Calu3 (cell line): ENCODE results near the gene NEIL1. TPM values are rescaled to one million over a fixed set of nuclear protein-coding genes. Genes with fewer than 3 reads are reported as not detected.

ENCODE experiments used
- BruUV-seq: library from RNA; stranded (reverse); fragments of 400-500 nt; replicated peaks from 2 replicates; lab custom pipeline; 2021; lab: Mats Ljungman, UMichigan
- CTCF ChIA-PET: fragments of 300-600 bp; sonication (Branson Sonifier 250); formaldehyde crosslinking; loops from one replicate; lab custom pipeline; 2022; ENCODE audit warnings: antibody characterized with exemption; lab: Charles Lee
- DNase-seq: peaks from one replicate; pipeline ENCODE4 v3.0.0; 2022
- H3K27ac Mint-ChIP-seq: one replicate; pipeline ENCODE4 v1.8.0; 2022; ENCODE audit warnings: mixed read lengths; ENCODE audit not compliant: unreplicated experiment
- H3K27me3 Mint-ChIP-seq: one replicate; pipeline ENCODE4 v1.8.0; 2022; ENCODE audit warnings: mixed read lengths; ENCODE audit not compliant: unreplicated experiment
- H3K36me3 Mint-ChIP-seq: one replicate; pipeline ENCODE4 v1.8.0; 2022; ENCODE audit warnings: mild to moderate bottlenecking, moderate library complexity, mixed read lengths; ENCODE audit not compliant: insufficient read depth, unreplicated experiment
- H3K4me1 Mint-ChIP-seq: one replicate; pipeline ENCODE4 v1.8.0; 2022; ENCODE audit warnings: mild to moderate bottlenecking, low read depth, mixed read lengths; ENCODE audit not compliant: unreplicated experiment
- H3K4me3 Mint-ChIP-seq: one replicate; pipeline ENCODE4 v1.8.0; 2022; ENCODE audit warnings: mild to moderate bottlenecking, low read depth, moderate library complexity, mixed read lengths; ENCODE audit not compliant: unreplicated experiment
- H3K9me3 Mint-ChIP-seq: one replicate; pipeline ENCODE4 v1.8.0; 2022; ENCODE audit warnings: low read depth, mixed read lengths; ENCODE audit not compliant: unreplicated experiment
- intact Hi-C: fragments of 100-400 bp; cut with micrococcal nuclease; formaldehyde crosslinking; loops from one replicate; pipeline ENCODE4 v1.10.0; 2022; ENCODE audit not compliant: unreplicated experiment
- total RNA-seq: library from RNA; stranded (reverse); gene quantifications from 2 replicates; pipeline ENCODE4 v1.2.3, GENCODE V29; 2022
- TF ChIP-seq, protein P1 (sequence below): fragments of 200-600 bp; IDR thresholded peaks from one replicate; pipeline ENCODE4 v1.8.0; 2022; ENCODE audit warnings: antibody characterized with exemption; ENCODE audit not compliant: unreplicated experiment

Gene NEIL1
- total RNA-seq, 1 experiment from 2014 or later, result 13.2 TPM

DNA sequence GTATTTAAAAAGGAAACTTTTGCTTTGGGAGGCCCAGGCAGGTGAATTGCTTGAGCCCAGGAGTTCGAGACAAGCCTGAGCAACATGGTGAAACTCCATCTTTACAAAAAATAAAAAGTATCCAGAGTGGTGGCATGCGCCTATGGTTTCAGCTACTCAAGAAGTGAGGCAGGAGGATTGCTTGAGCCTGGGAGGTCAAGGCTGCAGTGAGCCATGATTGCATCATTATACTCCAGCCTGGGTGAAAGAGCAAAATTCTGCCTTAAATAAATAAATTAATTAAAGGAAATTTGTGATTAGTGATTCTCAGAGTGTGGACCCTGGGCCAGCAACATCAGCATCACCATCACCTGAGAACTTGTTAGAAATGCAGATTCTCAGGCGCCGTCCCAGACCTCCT lies 20.9 kb upstream of the NEIL1 start:
- Mint-ChIP-seq H3K4me1 (no peaks in the 10 kb centered on the region), H3K27me3 (peaks cover 43% of the 10 kb centered on the region), H3K9me3 (peaks cover 2% of the 10 kb centered on the region), H3K4me3 (no peak overlapping the region), H3K36me3 (no peaks in the 10 kb centered on the region), H3K27ac (no peak overlapping the region)
- TF ChIP-seq, protein P1, sequence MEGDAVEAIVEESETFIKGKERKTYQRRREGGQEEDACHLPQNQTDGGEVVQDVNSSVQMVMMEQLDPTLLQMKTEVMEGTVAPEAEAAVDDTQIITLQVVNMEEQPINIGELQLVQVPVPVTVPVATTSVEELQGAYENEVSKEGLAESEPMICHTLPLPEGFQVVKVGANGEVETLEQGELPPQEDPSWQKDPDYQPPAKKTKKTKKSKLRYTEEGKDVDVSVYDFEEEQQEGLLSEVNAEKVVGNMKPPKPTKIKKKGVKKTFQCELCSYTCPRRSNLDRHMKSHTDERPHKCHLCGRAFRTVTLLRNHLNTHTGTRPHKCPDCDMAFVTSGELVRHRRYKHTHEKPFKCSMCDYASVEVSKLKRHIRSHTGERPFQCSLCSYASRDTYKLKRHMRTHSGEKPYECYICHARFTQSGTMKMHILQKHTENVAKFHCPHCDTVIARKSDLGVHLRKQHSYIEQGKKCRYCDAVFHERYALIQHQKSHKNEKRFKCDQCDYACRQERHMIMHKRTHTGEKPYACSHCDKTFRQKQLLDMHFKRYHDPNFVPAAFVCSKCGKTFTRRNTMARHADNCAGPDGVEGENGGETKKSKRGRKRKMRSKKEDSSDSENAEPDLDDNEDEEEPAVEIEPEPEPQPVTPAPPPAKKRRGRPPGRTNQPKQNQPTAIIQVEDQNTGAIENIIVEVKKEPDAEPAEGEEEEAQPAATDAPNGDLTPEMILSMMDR, result no peak
- CTCF ChIA-PET, result no interaction called here
- BruUV-seq, result no TSS peak
- intact Hi-C loops, result no loop called here
- no peak for DNase-seq

DNA sequence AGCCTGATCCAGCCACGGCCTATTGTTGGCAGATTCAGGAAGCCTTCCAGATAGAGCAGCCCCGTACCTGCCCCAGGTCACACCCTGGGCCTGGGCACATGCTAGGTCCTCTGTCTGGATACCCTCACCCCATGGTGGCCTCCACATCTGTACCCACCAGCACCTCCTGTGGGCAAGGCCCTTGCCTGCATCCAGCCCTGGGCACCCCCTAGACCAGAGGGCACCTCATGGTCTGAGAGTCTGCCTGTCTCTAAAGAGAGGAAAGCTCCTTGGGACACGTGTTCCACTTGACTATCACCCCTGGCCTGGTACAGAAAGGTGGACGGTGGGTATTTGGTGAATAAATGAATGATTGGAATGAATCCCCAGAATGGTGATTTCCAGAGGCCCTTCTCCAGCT lies 19.8 kb upstream of the NEIL1 start:
- CTCF ChIA-PET, result no interaction called here
- no peaks in the 10 kb centered on the region for H3K9me3 Mint-ChIP-seq

DNA sequence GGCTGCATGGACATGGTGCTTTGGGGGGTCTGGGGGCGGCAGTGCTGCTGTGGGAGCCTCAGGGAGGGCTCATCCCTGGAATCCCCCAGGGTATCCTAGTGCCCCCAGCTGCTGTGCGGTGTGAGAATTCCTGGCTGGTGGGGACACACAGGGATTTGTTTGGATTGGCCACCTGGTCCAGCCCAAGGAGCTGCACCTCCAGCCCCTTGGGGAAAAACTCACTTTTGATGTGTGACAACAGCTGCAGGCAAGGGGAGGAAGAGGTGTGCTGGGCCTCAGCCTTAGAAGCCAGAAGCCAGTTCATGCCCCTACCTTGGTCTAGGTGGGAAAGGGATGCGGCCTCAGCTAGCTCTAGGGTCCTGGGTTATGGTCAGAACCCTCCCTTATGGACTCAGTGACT lies 19.3 kb upstream of the NEIL1 start:
- BruUV-seq, result no TSS peak
- no peak overlapping the region for H3K4me3 Mint-ChIP-seq
- H3K9me3 Mint-ChIP-seq, result no peaks in the 10 kb centered on the region
- no peak overlapping the region for H3K27ac Mint-ChIP-seq
- TF ChIP-seq, protein P1, result no peak
- no peaks in the 10 kb centered on the region for H3K4me1 Mint-ChIP-seq
- intact Hi-C loops, result no loop called here
- no peak for DNase-seq
- H3K27me3 Mint-ChIP-seq, result peaks cover 39% of the 10 kb centered on the region
- CTCF ChIA-PET, result no interaction called here
- no peaks in the 10 kb centered on the region for H3K36me3 Mint-ChIP-seq

More for the DNA sequence above, 19.8 kb upstream of the NEIL1 start:
- BruUV-seq, result no TSS peak
- Mint-ChIP-seq H3K4me3 (no peak overlapping the region), H3K27me3 (peaks cover 39% of the 10 kb centered on the region), H3K27ac (no peak overlapping the region), H3K4me1 (no peaks in the 10 kb centered on the region), H3K36me3 (no peaks in the 10 kb centered on the region)
- DNase-seq, result no peak
- TF ChIP-seq, protein P1, result no peak
- intact Hi-C loops, result no loop called here

DNA sequence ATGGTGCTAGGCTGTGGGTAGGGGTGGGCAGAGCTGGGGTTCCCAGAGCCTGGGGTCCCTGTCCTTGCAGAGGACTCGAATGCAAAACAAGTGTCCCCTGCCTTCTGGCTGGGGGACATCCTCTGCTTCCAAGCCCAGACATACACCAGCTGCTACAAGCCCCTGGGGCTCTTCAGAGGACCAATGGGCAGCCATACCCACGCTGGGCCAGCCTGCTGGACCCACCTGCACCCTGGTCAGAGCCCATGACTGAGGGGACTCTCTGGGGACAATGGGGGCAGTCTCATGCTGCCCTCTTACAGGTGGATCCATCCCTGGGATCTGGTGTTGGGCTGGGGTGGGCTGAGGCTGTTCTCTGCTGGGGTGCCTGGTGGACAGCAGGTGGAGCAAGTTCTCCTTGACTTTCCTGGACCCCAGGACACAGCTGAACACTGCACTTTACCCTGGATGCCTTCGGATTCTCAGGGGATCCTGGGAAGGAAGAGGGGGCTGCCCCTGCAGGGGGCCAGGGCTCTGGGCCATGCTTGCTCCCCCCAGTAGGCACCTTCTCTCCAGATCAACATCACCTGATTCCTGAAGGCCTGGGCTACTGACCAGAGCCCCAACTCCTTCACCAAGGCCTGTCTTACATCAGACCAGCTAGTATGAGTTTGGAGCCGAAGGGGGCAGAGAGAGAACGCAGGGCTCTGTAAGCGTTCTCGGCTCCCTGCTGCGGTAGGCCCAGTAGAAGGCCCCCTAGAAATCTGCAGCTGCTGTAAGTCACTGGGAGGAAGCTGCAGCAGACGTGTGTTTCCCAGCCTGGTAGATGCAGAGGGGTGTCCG lies 18.1 kb upstream of the NEIL1 start:
- peaks cover 38% of the 10 kb centered on the region for H3K27me3 Mint-ChIP-seq
- TF ChIP-seq, protein P1, result no peak
- H3K4me3 Mint-ChIP-seq, result no peak overlapping the region
- no peaks in the 10 kb centered on the region for H3K36me3 Mint-ChIP-seq
- DNase-seq, result no peak
- intact Hi-C loops, result no loop called here
- no peaks in the 10 kb centered on the region for H3K9me3 Mint-ChIP-seq
- no peak overlapping the region for H3K27ac Mint-ChIP-seq
- no peaks in the 10 kb centered on the region for H3K4me1 Mint-ChIP-seq
- CTCF ChIA-PET, result no interaction called here
- no TSS peak for BruUV-seq
